GM06990 (cell line): ENCODE measurements around the gene LRRC7.

Source experiments
- DNase-seq: peaks from one replicate; pipeline ENCODE4 v3.0.0-alpha.2; 2011; ENCODE audit not compliant: insufficient read length; ENCODE audit errors: extremely low read depth
- H3K27me3 ChIP-seq: replicated peaks from 2 replicates; pipeline ENCODE4 v1.6.0; 2011; ENCODE audit warnings: low read length; ENCODE audit not compliant: control insufficient read depth, insufficient read depth
- H3K36me3 ChIP-seq: 2 replicates; pipeline ENCODE4 v1.5.1; 2011; ENCODE audit warnings: low read length; ENCODE audit not compliant: control insufficient read depth, insufficient read depth
- H3K4me3 ChIP-seq: replicated peaks from 2 replicates; pipeline ENCODE4 v1.5.1; 2011; ENCODE audit warnings: low read depth, mild to moderate bottlenecking, control low read depth, low read length
- CTCF ChIP-seq: IDR thresholded peaks from 2 replicates; pipeline ENCODE4 v1.5.1; 2011; ENCODE audit warnings: low read length, control low read depth, mild to moderate bottlenecking, inconsistent platforms; ENCODE audit not compliant: insufficient read depth, poor library complexity, severe bottlenecking

The LRRC7 gene

DNA sequence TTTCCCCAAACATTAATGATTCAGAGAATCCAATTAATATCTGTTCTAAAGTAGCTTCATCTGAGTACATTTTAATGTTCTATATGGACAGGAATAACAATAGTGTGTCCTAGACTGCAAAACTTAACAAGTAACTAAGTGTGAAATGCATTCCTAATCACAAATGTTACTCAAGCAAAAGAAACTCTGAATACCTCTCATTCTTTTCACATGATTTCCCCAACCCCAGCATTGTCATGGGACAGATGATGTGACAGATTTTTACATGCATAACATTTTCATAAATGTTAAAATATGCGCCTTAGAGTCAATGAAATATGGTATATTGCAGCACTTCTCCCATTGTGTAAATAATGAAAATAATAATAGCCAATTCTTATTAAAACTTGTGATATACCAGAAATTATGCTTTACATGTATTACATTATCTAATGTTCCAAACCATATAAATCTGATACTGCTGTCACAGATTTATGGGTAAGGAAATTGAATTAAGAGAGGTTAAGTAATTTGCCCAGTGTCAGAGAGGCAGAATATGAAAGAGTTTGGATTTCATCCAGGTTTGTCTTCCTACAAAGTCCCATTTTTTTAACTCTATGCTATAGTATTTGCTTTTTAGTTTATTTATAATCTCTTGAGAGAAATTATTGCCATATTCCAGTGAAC is 269.4 kb downstream of the LRRC7 start:
- no peak overlapping the region for H3K4me3 ChIP-seq
- no peak for DNase-seq
- no peak for TF ChIP-seq CTCF
- H3K36me3 ChIP-seq, result no peaks in the 10 kb centered on the region
- H3K27me3 ChIP-seq, result no peaks in the 10 kb centered on the region

DNA sequence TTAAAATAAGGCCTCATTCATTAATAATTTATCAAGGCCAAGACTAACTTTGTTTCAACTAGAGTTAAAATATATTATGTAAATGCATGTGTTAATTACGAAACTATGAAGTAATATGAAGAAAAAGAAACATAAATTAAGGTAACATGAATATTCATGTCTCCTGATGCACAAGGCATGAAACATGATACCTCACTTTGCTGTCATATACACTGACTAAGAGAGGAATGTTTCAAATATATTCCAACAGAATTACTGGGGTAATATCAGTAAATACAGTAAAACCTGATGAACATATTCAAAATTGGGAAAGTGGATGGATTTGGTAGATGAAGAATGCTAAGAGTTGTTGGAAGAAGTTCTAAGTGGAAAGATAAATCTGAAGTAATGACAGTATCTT is 274.6 kb downstream of the LRRC7 start:
- no peaks in the 10 kb centered on the region for H3K27me3 ChIP-seq
- H3K4me3 ChIP-seq, result no peak overlapping the region
- TF ChIP-seq CTCF, result no peak
- DNase-seq, result no peak
- no peaks in the 10 kb centered on the region for H3K36me3 ChIP-seq

GRCh38 chr1:69845655-69846054 is 277.9 kb downstream of the LRRC7 start:
- TF ChIP-seq CTCF, result no peak
- Histone ChIP-seq H3K36me3 (no peaks in the 10 kb centered on the region), H3K27me3 (no peaks in the 10 kb centered on the region), H3K4me3 (no peak overlapping the region)
- DNase-seq, result no peak

- DNase-seq, result no peak
- Histone ChIP-seq H3K27me3 (no peaks in the 10 kb centered on the region), H3K4me3 (no peak overlapping the region), H3K36me3 (no peaks in the 10 kb centered on the region)
- TF ChIP-seq CTCF, result no peak
Observed at GRCh38 chr1:69846267-69846666, 278.5 kb downstream of the LRRC7 start.

- H3K4me3 ChIP-seq, result no peak overlapping the region
- DNase-seq, result no peak
- H3K36me3 ChIP-seq, result no peaks in the 10 kb centered on the region
- no peaks in the 10 kb centered on the region for H3K27me3 ChIP-seq
- TF ChIP-seq CTCF, result no peak
Observed at GRCh38 chr1:69847670-69848069, 279.9 kb downstream of the LRRC7 start.

DNA sequence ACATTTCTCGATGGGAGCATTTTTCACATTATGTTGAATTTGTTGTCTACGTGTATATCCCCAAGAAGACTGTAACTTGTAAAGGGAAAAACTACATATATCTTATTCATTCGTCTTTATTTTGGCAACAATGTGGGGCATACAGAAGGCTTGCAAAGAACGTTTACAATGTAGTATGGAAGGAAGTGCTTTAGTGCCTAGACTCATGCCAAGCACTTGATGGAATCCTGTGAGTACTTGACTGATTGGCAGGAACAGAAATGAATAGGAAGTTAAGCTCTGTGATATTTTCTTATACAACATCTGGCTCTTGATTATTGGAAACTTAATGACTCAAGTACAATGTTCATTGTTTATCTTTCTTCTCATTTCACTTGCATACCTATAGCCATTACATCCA is 284.4 kb downstream of the LRRC7 start:
- Histone ChIP-seq H3K4me3 (no peak overlapping the region), H3K27me3 (no peaks in the 10 kb centered on the region), H3K36me3 (no peaks in the 10 kb centered on the region)
- DNase-seq, result no peak
- TF ChIP-seq CTCF, result no peak
